ENCODE data around the gene RNF115.

DNA sequence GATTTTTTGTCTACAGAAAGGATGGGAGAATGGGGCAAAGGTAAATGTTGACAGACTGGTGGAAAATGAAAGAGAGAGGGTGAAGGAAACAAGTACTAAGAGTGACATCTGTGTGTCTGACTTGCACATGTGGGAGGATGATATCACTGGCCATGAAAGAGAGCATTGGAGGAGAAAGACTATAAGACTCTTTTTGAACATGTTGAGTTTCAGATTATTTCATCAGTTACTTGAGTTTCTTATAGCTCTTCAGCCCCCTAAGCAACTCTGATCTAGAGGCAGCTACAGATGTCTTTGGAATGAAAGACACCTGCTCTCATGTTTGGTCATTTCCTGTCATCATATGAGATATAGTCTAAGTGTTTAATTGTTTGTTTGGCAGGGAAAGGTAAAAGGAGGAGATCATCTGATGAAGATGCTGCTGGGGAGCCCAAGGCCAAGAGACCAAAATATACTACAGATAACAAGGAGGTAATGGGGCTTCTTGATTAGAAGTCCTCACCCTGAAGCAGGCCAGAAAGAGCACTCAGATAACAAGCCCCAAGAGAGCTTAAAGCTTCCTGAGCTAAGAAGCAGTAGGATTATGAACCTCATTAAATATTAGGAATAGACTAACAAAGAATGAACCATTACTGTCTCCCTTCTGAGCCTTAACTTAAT lies 4.6 kb upstream of the RNF115 start:
- TF ChIP-seq, protein P1, sequence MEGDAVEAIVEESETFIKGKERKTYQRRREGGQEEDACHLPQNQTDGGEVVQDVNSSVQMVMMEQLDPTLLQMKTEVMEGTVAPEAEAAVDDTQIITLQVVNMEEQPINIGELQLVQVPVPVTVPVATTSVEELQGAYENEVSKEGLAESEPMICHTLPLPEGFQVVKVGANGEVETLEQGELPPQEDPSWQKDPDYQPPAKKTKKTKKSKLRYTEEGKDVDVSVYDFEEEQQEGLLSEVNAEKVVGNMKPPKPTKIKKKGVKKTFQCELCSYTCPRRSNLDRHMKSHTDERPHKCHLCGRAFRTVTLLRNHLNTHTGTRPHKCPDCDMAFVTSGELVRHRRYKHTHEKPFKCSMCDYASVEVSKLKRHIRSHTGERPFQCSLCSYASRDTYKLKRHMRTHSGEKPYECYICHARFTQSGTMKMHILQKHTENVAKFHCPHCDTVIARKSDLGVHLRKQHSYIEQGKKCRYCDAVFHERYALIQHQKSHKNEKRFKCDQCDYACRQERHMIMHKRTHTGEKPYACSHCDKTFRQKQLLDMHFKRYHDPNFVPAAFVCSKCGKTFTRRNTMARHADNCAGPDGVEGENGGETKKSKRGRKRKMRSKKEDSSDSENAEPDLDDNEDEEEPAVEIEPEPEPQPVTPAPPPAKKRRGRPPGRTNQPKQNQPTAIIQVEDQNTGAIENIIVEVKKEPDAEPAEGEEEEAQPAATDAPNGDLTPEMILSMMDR (IDR thresholded peaks at IDR 0.05): no peak
- TF ChIP-seq POLR2A (IDR thresholded peaks at IDR 0.05) (no peak), POLR2AphosphoS5 (IDR thresholded peaks at IDR 0.05) (no peak)
